D721Med (cell line): Measurements from ENCODE around the gene UNC80.

Experiments used
- DNase-seq: peaks from one replicate; pipeline ENCODE4 v3.0.0; 2011; ENCODE audit warnings: low spot score; ENCODE audit not compliant: insufficient read length
- FAIRE-seq: peaks from 2 replicates; lab custom pipeline; 2011; peaks lifted over from hg19 to GRCh38; lab: Jason Lieb, UNC
- CTCF ChIP-seq: IDR thresholded peaks from 2 replicates; pipeline ENCODE4 v1.5.1; 2012; ENCODE audit warnings: mild to moderate bottlenecking, control low read depth; ENCODE audit not compliant: insufficient read depth; ENCODE audit errors: missing control alignments

UNC80 gene

DNA sequence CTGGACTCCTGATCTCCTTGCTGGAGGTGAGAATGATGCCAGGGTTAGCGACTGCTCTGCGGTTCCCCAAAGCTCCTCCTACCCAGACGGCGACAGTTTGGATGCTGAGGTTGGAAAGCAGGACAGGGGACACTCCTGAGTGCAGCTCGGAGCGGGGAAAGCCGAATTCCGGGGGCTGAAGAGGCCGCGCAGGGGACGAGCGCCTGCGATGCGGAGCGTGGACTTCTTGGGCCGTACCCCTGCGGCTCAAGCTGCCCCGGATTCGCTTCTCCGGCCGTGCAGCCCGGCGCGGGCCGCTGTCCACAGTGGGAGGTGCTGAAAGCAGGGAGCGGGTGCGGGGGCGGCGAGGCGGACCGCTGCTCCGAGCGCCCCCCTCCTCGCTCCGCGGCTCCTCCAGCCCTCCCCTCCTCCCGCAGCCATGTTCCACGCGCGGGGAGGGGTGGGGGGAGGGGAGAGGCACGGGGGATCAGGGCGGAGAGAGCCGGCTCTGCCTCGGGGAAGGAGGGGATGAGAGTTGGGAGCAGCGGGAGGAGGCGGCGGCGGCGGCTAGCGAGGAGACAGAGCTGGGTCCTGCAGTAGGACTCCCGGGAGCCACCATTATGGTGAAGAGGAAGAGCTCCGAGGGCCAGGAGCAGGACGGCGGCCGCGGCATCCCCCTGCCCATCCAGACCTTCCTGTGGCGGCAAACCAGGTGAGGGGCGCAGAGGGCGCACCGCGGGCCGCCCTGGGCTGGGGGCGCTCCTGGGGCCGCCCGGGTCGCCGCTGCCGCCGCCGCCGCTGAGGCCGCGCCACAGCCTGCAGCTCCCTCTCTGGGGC is at the start of gene UNC80:
UNC80 (plus strand) TSS at position 359 of the 816 bp plus-strand sequence; CDS start at position 600, 241 bp downstream.
- no peak for TF ChIP-seq CTCF
- FAIRE-seq = no peak
- peak; percentile 37 for DNase-seq

GRCh38 chr2:209726311-209726710 is 45.3 kb upstream of the UNC80 start:
- TF ChIP-seq CTCF = no peak
- no peak for DNase-seq
- FAIRE-seq = peak; percentile 53

DNA sequence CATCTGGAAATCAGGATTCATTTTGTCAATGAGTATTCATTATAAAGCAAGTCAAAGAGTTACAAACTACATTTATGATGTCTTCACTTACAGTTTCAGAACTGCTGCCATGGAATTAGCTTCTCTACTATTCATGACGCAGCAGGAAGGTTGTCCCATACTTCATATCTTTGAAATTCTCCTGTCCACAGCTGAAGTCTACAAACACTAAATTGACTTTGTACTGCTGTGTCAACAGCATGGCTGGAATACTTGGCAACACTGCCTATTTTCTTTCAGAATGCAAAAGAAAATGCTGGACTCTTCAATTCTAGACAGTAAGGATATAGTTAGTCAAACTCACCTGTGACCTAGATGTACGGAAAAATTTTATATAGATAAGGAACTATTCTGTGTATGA is 44.6 kb upstream of the UNC80 start:
- DNase-seq (no peak), FAIRE-seq (no peak)
- TF ChIP-seq CTCF = no peak

GRCh38 chr2:209734805-209735204 is 36.8 kb upstream of the UNC80 start:
- TF ChIP-seq CTCF = no peak

DNA sequence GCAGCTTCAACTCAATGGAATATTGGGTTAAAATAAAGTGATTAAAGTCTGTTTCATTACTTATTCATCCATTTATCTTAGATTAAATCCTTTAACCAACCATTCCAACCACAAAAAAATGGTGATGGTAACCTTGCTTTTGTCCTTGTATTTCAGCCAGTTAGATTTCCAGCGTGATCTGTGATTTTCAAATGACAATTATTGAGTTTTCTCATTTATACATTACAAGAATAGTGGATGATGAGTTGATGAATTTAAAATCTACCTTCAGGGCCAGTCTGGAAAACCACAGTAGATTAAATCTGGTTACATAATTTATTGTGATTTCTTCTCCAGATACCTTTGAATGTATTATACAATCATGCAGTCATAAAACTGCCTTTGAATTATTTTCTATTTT is 29.7 kb upstream of the UNC80 start:
- TF ChIP-seq CTCF = no peak
- DNase-seq = no peak
- no peak for FAIRE-seq

More at GRCh38 chr2:209734805-209735204, 36.8 kb upstream of the UNC80 start:
- FAIRE-seq = no peak
- no peak for DNase-seq

DNA sequence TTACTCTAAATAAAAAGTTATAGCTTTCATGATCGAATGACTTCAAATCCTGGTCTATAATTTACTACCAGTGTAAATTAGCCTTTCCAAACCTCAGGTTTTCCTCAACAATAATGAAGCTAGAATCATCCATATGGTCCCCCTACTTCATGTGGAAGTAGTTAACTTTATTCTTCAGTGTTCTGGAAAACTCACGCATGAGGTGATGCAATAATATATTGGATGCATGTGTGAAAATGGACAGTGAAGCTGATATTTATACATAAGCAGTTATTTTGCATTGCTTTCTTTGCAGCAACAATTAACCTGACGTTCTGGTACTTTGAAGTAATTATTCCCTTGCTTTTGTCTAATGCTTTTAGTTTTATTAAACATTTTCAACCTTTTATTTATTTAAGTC is 18.6 kb upstream of the UNC80 start:
- DNase-seq = no peak
- no peak for FAIRE-seq
- no peak for TF ChIP-seq CTCF

DNA sequence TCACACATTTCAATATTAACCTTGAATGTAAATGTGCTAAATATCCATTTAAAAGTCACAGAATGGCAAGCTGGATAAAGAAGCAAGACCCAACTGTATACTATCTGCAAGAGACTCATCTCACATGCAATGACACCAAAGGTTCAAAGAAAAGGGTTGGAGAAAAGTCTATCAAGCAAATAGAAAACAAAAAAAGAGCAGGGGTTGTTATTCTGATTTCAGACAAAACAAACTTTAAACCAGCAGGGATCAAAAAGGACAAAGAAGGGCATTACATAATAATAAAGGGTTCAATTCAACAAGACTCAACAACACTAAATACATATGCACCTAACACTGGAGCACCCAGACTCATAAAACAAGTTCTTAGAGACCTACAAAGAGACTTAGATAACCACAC is 14.5 kb upstream of the UNC80 start:
- FAIRE-seq (no peak), DNase-seq (no peak)
- no peak for TF ChIP-seq CTCF
